GM18520 (cell line): ENCODE results near the gene DYNLRB2.

ENCODE experiments used
- ATAC-seq: cut with Tn5 transposase; IDR thresholded peaks from one replicate; pipeline ENCODE4 v1.9.1; 2021; ENCODE audit not compliant: unreplicated experiment

DYNLRB2 gene

GRCh38 chr16:80596507-80597207 is 55.9 kb downstream of the DYNLRB2 start:
- ATAC-seq: no peak

- ATAC-seq: no peak
Measured at GRCh38 chr16:80599466-80599865, 58.7 kb downstream of the DYNLRB2 start.
